Measurements from ENCODE around the gene TBX6. TPM values are rescaled to one million over a fixed set of nuclear protein-coding genes. Genes with fewer than 3 reads are reported as not detected.

Gene TBX6
- total RNA-seq, 4 donors from 2014 or later, result 0.38 to 1.2 (median 0.44) TPM; not detected in 1

GRCh38 chr16:30110661-30111060 is 18.9 kb upstream of the TBX6 start:
- TF ChIP-seq CTCF (IDR thresholded peaks at IDR 0.05; ENCODE audit: low read depth), result no peak

DNA sequence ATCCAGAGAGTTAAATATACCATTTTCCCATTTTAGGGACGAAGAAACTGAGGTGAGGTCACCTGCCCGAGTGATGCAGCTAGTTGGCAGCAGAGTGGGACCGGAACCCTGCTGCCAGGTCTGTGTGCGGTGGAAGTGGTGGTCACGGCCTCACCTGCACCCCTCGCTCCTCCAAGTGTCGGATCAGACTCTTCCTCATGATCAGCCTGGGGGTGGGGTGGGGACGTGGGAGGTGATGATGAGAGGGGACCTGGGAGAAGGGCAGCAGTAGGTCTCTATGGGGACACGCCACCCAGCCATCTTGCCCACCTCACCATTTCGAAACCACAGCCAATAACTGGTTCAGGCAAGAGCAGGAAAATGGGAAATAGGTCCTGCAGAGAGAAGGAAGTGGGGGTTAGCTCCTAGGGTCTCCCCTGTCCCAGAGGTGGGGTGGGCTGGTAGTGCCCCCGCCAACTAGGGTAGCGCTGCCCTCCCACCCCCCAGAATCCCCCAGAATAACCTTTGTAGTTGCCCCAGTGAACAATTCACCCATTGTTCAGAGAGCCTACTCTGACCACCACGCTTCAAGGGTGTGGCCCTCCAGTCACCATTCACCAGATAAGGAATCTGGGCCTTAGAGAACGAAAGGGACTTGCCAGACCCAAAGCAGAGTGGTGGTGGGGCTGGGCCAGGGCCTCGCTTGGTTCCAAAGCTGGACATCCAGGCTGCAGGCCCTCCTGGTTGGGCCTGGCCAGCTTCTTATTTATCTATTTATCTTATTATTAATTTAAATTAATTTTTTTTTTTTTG is 16.5 kb upstream of the TBX6 start:
- no peak for TF ChIP-seq CTCF (IDR thresholded peaks at IDR 0.05; ENCODE audit: low read depth)

DNA sequence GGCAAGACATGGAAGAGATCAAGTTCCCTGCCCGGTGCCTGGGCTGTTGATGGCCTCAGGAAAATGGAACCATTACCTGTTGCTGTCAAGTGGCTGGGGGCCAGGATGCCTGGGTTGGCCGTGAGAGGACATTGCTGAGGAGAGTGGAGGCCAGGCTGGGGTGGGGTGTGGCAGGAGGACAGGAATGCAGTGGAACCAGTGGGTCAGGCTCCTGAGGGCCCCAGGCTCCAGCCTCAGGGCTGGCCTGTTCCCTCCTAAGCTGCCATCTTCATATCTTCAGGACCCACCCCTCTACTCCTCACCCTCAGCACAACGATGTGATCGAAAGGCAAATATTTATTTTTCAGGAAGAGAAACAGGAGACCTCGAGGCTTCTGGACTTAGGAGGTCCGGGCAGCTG is 12.8 kb upstream of the TBX6 start:
- TF ChIP-seq CTCF (IDR thresholded peaks at IDR 0.05; ENCODE audit: low read depth), result no peak

GRCh38 chr16:30104090-30104489 is 12.4 kb upstream of the TBX6 start:
- TF ChIP-seq CTCF (IDR thresholded peaks at IDR 0.05; ENCODE audit: low read depth), result no peak

GRCh38 chr16:30096862-30097563 is 5.3 kb upstream of the TBX6 start:
- no peak for TF ChIP-seq CTCF (IDR thresholded peaks at IDR 0.05; ENCODE audit: low read depth)

DNA sequence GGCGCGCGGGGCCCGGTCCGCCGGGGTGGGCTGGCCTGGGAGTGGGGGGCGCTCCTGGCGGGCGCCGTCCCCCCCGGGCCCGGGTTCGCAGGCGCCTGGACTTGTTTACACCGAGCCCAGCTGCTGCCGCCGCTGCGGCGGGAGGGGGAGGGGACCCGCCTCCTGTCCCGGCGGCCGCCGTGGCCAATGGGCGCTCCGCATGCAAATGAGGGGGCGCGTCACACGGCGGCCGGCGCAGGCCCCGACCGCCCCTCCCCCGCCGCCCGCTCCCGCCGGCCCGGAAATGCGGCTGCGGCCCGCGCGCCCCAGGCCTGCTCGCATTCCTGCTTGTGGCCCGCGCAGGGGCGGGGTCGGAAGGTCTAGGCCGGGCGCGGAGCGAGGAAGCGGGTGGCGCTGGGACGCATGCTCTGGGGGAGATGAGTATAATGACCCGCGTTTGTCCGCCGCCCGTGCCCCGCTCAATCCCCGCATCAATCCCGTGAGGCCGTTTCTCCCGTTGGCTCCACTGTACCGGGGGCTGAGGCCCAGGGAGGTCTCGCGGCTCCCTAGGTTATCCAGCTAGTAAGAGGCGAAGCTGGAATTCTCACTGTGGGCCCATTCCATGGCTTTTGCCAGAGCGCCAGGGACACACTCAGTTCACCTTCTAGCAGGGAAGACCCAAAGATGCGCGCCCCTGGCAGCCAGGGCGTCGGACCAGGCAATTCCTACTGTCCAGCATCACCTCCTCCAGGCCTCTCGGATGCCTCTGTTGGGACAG is 4.6 kb upstream of the TBX6 start, which contains the start of gene YPEL3:
Gene YPEL3, minus strand, starts transcription at position 109 of the 757 bp plus-strand sequence. CDS start 731 bp downstream, outside the sequence.
- no peak for TF ChIP-seq CTCF (IDR thresholded peaks at IDR 0.05; ENCODE audit: low read depth)

All from subcutaneous adipose tissue (tissue), 4 donors.